Inflammatory macrophage (primary cell): ENCODE measurements around the gene RBM28.
"Not testable (repeated sequence)": the region's sequence is repeated elsewhere in the genome, so short reads cannot be mapped to it uniquely, and the experiment has no call there.

Experiments used
- DNase-seq, 2 donors: peaks; one replicate each; pipeline ENCODE4 v3.0.0-alpha.2; 2020 to 2022

Gene RBM28

DNA sequence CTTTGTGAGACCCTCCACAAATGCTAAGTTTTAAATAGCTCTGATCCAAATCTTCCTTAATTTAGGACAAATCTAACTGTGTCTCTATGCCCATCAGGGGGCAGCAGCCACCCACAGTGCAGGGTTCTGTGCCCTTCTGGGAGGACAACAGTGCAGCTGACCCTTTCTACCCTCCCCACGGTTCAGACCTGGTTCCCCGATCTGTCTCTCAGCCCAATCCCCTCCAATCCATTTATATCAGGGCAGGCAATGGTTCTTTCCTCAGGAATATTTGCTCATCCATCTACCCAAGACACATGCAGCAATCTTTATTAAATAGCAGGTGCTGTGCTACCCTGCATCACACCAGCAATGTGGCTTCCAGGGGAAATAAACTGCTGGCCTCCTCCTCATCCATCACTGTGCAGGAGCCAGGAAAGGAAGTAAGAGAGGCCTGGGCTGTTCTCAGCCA, 4.0 kb upstream of the RBM28 start:
- peak; percentile 67 to 68 for DNase-seq

DNA sequence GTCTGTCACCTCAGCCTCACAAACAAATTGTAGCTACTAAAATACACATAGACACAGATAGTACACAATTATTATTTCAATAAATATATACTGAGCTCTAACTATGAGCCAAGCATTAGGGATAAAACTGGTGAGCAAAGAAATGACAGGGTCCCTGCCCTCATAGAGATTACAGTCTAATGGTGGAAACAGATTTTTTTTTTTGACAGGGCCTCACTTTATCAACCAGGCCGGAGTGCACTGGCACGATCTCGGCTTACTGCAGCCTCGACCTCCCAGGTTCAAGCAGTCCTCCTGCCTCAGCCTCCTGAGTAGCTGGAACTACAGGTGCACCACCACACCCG, 695 bp upstream of the RBM28 start:
- DNase-seq = no peak

DNA sequence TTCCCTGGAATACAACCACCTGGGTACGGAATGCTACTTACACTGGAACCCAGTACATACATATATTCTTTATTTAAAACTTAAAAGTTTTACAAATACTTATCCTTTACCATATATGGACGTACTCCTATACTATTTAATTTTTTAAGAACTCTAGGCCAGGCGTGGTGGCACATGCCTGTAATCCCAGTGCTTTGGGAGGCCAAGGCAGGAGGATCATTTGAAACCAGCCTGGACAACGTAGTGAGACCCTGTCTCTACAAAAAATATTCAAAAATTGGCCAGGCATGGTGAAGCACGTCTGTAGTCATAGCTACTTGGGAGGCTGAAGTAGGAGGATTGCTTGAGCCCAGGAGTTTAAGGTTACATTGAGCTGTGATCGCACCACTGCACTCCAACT, 2.0 kb downstream of the RBM28 start:
- no peak for DNase-seq

DNA sequence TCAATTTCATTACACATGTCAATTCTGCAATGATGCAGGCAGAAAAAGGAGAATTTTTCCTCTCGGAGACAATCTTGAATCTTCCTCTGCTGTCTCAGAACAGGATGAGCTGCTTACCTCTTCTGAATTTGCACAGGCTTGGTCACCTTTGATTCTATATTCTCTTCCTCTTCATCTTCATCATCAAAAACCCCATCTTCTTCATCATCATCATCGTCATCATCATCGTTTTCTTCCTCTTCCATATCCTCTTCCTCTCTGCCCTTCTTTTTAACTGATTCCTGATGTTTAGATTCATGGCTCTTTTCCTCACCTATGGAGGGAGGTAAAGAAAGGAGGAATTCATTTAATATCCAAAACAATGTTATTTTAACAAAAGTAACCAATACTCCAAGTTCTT, 8.0 kb downstream of the RBM28 start:
- DNase-seq = no peak

DNA sequence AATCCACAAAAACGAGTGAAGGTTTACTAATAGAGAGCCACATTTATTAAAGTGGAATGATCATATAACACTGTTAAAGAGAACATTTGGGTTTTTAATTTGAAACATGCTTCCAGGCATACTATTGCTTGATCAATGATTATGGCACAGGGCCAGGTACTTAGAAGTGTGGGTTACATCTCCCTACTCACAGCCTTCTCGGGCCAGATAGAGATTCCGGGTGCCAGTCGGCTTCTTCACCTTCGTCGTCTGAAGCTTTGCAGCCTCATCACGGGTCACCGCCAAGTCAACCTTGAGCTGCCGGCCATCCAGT, 19.4 kb downstream of the RBM28 start:
- no peak for DNase-seq

DNA sequence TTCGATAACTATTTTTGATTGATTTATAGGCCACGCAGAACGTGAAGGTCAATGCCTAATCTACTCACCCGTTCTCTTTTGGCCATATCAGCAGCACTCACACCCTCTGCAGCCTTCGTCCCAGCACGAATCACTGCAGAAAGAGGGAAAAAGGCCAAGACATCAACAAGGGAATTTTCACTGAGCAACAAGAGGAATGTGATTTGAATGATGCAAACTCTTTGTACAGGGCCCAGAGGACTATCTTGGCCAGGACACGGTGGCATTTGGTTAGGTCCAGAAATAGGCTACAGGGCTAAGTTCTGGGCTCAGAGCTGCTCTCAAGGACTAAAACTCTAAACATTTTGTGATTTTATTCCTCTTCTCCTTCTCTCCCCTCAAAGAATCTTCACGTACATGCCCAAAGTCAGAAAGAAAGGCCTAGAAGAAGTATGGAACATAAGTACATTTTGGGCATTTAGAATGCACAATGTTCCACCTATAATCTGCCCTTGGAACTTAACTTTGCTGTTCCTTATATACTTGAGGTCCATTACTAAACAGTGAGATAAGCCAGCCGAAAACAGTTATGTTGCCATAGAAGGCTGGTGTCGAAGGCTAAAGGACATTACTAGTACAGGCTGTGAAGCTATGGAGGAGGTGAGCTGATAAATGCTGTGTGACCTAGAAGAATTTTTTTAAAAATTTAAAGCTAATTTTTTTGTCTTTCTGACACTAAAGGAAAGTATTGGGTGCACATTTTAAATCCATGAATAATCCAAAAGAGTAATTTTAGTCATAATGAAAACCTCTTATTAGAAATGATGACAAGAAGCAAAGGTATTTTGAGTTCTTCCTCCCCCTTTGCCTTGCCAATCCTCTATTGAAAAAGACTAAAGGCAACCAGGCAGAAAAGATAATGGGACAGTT, 20.0 kb downstream of the RBM28 start:
- no peak for DNase-seq

DNA sequence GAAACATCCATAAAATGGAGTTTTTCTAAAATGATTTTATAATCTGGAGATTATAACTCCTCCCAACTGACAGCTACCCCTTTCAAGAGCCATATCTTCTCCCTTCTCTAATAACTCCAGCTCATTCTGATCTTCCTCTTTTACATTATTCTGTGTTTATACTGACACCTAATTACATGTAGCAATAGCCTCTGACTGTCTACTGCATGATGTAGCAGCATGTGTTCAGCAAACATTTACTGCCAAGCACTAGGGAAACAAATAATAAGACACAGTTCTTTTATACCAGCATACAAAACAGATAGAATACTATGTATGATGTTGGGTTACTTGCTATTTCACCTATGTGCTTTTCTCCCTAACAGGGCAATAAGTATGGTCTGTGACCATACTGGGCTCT, 20.7 kb downstream of the RBM28 start:
- no peak for DNase-seq

DNA sequence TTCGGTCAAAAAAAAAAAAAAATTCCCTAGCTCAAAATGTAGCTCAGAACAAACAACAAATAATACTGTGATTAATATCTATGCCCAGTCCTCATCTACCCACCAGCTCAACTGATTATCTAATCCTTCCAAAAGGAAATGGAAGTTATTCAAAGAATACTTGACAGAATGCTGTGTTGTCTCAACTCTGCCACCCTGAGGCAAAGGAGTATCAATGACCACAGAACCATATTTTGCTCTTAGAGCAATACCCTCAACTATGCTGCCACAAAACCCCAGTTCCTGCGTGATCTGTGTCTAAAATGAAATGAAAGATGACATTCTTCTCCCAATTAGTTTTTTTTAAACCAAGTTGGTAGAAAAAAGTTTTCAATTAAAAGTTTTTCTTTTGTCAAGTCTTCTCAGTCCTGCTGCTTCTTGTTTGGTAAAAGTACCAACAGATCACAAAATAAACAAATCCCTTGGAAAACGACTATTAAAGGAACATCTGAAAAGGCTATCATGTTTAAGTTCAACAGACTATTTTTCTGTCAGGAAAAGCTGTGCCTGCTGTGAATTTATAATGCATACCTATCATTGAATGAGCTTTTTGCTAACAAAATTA, 21.6 kb downstream of the RBM28 start:
- peak; percentile 45 to 64 for DNase-seq

DNA sequence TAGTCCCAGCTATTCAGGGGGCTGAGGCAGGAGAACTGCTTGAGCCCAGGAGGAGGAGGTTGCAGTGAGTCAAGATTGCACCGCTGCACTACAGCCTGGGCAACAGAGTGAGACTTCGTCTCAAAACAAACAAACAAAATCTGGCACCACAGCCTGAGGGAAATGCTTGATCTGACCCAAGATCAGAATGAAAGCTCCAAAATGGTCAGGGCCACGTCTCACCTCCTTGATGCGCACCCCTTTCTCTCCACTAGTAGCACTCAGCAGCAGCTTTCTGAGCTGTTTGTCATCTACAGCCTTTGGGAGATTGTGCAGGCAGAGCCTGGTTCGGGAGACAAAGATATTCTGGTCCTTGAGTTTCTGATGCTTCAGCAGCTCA, 22.7 kb downstream of the RBM28 start:
- no peak for DNase-seq

DNA sequence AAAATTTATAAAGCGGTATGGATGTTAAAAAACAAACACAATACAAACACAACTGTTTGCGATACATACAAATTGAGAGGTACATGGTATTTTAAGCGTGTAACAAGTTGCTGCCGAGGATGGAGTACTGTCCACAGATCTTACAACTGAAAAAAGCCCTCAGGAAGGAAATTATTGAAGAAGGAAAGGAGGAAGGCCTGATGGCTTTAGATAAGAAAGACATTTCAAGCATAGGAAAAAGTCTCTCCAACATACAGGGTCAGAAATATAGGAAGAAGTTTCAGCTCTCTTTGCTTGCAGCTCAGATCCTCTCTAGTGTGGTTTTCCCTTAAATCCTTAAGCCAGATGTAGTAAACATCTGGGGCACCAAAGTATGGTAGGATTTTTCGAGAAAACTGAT, 25.0 kb downstream of the RBM28 start:
- no peak for DNase-seq

DNA sequence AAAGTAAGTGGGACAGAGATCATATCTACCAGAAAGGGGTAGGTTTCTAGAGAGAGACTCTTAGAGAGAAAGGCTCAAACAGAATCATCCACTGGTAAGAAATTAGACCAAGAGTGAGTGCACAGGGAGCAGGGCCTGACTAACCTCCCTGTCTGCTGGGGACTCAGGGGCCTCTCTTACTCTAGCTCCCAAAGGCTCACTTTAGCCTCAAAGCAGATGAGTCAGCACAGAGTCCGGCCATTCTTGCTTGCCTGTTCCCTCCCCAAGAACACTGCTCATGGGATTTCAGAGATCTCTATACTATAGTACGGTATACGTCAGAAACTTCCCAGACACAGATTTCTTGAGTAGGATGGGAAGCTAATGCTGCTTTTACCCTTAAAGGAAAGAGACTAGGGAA, 32.7 kb downstream of the RBM28 start:
- DNase-seq = no peak

DNA sequence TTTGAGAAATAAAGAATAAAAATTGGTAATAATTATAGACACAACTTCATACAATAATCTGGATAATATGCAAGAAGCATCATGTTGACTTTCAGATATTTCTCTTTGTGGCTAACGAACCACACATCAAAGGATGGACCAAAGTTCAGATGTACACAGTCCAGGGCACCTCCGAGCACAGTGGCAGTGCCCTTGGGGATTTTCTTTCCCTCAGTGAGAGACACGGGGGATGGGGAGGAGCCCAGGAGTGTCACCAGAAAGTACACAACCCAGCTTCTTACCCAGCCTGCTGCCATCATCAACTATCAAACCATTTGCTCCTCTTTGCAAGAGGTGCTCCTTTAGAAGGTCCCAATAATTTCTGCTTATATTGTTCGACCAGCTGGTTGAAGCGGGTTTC, 33.2 kb downstream of the RBM28 start:
- DNase-seq = no peak

DNA sequence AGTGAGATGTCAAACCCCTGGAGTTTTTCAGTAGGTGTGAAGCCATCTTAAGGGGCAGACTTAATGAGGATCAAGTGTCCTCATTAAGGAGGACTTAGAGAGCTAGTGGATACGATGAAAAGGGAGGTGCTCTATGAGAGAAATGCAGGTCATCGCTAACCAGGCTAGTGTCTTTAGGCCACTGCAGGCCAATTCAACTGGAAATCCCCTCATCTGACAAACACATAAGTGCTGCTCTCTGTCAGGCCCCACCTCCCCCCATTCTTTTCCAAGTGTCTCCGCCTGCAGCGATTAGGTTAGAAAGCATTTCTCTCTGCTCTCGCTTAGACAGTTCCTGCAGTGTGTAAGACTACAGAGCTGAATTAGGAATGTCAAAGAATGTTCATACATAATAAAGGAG, 33.7 kb downstream of the RBM28 start:
- DNase-seq = no peak

DNA sequence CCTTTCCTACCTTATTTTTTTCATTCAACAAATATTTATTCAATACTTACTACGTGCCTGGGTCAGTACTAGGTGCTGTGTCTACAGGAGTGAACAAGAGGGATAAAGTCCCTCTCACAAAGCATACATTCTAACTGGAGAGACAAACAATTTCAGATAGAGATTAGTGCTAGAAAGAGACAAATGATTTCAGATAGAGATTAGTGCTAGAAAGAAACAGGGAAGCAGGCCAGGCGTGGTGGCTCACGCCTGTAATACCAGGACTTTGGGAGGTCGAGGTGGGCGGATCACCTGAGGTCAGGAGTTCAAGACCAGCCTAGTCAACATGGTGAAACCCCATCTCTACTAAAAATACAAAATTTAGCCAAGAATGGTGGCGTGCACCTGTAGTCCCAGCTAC, 34.6 kb downstream of the RBM28 start:
- no peak for DNase-seq

DNA sequence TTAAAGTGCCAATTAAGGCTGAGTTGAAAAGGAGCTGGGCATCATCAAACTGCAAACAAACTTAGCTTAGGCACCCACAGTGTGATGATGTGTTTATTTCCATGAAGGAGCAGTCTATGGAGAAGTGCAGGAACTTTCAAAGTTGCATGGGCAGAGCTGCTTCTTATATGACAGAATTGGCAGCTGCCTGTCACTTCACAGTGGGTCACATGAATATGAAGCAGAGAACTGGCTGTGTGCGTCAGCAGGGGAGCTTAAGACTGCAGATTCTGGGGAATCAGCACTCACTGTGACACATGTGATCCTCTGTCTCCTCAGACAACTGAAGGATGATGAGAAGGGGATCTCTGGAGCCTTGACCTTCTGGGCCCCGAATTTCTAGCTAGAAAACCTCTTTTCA, 36.6 kb downstream of the RBM28 start:
- peak; percentile 14 to 82 for DNase-seq

DNA sequence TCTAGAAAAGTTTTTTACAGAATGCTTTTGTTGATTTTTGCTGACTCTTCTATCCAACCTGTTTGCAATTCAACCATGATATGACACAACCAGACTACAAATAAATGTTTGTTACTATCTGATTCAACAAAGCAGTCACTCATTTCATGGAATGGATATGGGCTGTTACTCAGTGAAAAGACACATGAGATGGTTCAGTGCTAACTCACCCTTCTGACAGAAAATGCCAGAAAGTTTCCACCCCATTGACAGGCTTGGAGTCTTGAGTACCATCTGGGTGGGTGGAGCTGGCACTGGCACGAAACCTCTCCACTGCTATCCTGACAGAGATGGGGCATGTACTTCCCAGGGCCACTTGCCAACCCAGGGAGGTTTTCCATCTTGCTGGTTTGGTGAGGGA, 39.5 kb downstream of the RBM28 start:
- DNase-seq = no peak

DNA sequence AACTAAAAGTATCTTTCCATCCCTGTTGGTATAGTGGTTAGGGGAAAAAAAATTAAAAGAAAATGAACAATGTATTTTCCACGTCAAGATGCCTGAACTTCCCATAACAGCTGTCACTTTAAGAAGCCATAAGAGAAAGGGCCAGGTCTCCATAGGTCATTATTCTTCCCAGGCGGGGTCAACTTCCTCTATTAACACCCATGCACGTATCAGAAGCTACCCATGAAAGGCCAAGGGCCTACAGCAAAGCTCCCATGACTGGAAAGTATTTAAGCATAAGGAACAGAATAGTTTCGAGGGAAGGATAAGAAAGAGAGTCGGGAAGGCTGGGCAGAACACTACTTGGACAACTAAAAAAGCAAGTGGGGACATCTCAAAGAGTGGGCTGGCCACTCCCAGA, 40.1 kb downstream of the RBM28 start:
- peak; percentile 10 to 55 for DNase-seq

DNA sequence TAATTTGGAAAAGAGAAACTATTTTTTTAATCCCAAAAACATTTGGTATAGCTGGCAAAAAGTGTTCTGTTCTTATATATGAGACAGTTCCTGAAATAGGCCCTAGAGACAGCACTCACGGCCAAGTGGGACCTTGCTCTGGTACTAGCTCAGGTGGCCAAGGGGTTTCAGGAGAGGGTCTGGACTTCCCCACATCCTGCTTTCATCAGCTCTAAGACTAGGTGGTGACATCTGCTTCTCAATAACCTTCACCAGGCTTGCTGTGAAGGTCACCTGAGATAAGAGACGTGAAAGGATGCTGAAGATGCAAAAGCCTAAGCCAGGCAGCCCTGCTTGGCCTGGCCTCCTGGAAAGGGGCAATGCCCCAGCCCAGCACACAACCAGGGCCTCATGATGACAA, 40.6 kb downstream of the RBM28 start:
- DNase-seq = no peak

DNA sequence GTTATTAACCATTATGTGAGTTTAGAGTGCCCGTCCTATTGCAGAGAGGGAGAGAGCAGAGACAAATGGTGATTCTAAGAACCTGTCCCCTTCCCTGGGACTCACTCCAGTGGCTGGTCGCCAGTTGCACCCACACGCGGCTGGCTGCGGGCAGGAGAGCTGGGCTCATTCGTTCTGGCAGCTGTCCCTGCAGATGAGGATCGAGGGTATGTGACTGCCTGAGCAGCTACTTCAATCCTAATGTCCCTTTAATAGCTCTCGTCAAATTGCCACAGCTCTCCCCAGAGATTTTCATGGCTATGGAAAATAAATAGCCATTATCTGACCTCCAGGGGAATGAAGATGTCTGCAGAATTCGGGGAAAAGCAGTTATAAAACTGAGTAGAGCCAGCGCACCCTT, 41.6 kb downstream of the RBM28 start:
- no peak for DNase-seq

DNA sequence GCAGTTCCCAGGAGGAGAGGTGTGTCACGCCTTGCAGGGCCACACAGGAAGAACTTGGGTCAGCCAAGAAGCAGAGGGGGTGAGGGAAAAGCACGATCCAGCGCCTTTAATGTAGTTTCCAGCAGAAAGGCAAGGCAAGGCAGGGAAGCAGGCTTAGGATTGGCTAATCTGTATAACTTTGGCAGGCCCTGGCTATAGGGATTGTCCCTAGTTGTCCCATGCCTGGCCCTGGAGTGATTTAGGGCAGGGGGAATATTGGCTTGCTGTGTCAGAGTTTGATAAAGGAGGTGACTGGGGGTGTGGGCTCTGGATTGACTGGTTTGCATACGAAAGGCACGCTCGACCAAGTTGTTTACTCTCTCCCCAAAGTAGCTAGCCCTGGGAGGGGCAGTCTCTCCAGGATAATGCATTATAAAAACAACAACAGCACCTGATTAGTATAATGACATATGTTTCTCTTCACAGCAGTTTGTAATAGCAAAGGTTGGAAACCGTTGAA, 44.5 kb downstream of the RBM28 start:
- DNase-seq = no peak

DNA sequence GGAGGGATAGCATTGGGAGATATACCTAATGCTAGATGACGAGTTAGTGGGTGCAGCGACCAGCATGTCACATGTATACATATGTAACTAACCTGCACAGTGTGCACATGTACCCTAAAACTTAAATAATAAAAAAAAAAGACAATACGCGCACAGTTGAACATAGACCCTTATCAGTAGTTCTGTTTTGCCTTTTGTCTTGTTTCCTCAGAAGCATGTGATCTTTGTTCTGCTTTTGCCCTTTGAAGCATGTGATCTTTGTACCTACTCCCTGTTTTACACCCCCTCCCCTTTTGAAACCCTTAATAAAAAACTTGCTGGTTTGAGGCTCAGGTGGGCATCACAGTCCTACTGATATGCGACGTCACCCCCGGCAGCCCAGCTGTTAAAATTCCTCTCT, 45.7 kb downstream of the RBM28 start:
- not testable (repeated sequence) for DNase-seq

DNA sequence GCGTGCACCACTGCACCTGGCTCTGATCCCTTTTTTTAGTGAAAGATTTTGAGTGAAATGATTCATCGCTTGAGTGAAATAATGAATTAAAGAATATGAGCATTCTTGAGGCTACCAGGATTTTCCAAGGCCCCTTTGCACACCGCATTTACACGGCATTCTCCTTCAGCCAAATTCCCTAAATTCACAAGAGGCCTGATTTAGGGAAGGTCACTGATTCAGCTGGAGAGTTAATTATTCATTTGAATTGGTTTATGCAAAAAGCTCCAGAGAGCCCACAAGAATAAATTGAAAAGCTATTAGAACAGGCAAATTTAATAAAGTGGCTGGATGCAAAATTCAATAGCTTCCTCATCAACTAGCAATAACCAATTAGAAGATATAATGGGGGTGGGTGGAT, 56.2 kb downstream of the RBM28 start:
- DNase-seq = no peak

DNA sequence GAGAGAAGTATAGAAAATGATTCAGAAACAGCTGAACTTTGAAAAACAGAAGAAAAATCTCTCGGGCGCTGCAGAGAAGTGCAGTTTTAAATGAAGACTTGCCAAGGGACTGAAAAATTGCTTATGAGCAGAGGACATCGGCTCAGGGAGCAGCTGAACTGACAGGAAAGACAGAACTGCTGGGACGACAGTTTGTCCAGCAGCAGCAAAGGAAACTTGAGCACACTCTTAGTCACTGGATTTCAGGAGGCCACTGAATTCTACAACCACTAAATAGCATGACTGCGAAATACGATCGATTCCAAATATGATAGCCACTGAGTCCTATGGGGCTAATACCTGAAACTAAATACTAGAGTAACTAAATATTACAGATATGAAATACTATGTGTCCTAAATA, 59.6 kb downstream of the RBM28 start:
- no peak for DNase-seq

DNA sequence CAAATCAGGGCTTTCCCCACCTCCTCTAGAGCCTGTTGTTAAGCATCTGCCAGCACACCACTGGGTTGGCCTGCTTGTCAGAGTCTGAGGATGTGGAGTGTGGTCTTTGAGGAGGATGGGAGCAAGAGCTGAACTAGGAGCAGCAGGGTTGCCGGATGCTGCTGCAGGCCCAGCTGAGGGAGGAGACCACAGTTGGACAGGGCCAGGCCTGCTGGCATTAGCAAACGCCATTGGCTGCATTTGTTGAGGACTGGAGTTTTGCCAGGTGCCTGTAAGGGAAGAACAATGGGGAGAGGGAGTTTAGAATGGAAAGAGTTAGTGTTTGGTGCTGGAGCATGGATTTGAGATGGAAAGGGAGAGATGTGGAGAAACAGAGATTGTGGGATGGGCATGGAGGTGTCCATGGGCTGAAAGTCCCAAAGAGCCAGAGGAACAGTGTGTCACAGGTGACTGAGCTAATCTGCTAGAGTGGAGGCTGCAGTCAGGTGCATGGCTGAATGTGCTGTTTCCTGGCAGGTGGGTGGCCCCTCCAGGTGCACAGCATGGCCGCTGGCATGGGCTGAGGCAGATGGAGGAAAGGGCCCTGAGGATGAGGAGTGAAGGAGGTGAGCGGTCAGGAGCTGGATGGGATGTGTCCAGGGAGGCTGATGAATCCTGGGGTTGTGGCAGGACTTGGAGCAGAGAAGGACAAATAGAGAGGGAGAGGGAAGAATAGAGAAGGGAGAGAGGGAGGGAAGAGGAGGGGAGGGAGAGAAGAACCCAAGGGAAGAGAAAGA, 61.9 kb downstream of the RBM28 start:
- no peak for DNase-seq
